Fibroblast of upper back skin (primary cell): ENCODE measurements around the gene AP3B1.
"Not testable (repeated sequence)": the region's sequence is repeated elsewhere in the genome, so short reads cannot be mapped to it uniquely, and the experiment has no call there.

Experiments used
- DNase-seq: peaks from one replicate; pipeline ENCODE4 v3.0.0-alpha.2; 2013

AP3B1 gene

DNA sequence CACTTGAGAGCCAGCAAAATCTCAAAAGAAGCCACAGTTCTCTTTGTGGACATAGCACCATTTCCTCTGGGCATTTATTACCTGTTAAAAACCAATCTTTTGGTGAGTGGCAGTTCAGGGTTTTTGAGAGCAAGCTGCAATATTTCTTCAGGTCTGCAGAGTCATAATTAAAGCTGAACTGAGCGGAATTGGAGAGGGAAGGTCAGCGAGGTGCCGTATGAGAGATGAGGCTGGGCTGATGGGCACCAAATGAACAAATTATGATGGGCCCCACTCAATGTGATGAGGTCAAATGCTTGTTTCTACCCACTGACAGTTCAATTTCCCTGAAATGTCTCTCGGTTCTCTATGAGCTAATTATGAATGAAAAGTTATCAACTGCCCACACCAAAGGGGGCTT lies 231.9 kb downstream of the AP3B1 start:
- no peak for DNase-seq

DNA sequence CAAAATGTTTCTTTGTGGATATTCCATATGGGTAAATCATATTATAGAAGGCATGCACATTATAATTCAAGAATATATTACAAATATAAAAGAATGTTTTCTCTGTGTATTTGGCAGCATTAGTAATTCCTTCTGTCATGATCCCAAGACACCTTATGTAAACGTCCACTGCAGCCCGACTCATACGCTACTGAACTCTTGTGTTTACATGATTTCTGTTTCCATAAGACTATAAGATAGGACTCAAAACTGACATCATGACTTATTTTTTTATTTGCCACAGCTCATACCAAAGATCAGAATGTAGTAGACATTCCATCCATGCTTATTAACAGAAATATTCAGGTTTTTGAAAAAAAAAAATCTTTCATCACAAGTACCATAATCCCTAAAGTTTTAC lies 234.1 kb downstream of the AP3B1 start:
- peak; percentile 39 for DNase-seq

DNA sequence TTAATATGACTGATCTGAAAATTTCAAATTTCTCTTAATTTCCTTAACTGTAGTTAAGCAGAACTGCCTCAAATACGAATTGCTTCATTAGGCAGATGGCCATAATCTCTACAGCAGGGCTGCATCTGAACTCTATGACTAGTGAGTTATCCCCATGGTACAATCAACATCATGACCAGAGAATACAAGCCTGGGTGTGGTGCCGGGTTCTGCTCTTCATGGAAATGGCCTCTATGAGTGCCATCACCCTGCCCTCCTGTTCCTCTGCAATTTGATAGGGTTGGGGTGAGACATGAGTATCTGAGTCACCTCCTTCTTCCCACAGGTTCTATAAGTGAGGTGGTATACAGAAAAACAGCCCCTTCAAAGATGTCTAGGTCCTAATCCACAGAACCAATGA lies 235.9 kb downstream of the AP3B1 start:
- DNase-seq: no peak

DNA sequence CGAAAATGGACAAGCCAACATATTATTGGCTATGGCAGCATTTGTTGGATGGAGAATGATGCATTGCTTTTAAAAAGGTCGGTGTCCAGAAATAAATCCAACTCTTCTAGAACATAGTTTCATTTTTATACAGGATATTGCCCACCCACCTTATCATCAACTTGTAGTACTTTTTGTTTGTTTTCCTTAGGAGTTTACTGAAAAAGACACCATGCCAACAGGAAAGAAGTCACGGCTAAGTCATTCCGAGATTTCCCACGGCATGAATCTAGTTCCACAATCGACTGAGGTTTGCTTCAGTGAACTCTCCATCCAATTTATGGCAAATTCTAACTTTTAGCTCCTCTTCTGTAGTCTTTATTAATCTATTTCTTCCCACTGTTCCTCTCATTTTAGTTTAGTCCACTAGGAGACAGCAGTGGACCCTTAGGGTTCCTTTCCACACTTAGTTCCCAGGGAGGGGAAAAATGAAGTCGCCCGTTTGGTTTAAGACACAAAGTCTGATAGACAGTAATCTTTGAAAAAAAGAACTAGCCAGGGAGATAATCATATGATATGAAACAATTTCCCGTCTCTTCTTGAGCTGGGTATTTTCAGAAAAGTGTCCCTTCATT lies 237.5 kb downstream of the AP3B1 start:
- DNase-seq: no peak

DNA sequence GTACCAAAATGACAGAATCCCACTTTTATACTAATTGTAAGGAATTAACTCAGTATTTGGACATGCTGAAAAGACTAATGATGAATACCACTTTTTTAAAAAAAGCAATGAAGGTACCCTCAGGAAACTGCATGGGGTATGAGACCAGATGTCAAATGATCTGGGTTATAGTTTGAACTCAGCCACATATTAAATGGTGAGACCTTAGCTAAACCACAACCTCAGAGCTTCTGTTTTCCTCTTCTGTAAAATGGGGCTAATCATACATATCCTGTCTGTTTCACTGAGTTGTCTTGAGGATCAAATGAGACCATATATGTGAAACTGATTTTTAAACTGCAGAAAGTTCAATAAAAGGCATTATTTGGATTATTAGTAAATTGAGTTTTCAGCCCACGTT lies 238.4 kb downstream of the AP3B1 start:
- no peak for DNase-seq

DNA sequence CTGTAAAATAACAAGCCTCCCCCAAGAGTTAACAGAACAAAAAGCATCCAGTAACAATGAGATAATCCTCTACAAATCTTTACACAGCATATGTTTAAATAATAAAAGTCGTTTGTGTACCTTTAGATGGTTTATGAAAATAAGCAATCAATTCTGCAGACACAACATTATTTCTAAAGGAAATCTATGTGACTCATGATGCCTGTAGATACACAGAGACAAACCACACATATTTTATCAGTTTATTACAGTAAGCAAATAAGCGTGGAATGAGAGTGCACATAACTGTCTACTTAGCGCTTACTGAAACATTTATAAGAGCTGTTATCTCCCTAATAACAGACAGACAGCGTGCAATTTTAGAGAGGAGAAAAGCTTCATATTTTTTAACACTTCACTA lies 243.6 kb downstream of the AP3B1 start:
- DNase-seq: peak; percentile 22

DNA sequence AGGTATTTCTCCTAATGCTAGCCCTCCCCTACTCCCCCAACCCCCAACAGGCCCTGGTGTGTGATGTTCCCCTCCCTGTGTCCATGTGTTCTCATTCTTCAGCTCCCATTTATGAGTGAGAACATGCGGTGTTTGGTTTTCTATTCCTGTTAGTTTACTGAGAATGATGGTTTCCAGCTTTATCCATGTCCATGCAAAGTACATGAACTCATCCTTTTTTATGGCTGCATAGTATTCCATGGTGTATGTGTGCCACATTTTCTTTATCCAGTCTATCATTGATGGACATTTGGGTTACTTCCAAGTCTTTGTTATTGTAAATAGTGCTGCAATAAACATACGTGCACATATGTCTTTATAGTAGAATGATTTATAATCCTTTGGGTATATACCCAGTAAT lies 247.7 kb downstream of the AP3B1 start:
- not testable (repeated sequence) for DNase-seq

DNA sequence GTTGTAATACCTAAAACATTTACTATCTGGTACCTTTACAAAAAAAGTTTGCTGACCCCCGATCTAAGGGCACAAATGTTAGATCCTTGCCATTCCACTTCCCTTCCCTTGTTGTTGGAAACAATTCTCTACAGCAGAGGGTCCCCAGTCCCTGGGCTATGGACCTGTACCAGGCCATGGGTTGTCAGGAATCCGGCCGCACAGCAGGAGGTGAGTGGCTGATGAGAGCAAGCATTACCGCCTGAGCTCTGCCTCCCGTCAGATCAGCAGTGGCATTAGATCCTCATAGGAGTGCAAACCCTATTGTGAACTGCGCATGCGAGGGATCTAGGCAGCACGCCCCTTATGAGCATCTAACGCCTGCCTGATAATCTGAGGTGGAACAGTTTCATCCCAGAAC lies 248.5 kb downstream of the AP3B1 start:
- no peak for DNase-seq

DNA sequence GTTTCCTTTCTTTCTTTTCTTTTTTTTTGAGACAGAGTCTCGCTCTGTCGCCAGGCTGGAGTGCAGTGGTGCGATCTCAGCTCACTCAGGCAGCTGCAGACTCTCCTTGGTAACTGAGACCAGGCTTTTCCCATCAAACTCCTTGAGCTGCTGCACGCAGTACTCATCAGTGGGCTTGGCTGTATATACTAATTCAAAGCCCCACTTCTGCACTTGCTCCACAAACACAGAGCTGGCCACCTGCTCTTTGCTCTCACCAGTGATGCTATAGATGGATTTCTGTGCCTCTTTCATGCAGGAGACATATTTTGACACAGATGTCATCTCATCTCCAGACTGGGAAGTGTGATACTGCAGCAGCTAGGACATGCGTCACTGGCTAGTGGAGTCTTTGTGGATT lies 252.7 kb downstream of the AP3B1 start:
- no peak for DNase-seq

DNA sequence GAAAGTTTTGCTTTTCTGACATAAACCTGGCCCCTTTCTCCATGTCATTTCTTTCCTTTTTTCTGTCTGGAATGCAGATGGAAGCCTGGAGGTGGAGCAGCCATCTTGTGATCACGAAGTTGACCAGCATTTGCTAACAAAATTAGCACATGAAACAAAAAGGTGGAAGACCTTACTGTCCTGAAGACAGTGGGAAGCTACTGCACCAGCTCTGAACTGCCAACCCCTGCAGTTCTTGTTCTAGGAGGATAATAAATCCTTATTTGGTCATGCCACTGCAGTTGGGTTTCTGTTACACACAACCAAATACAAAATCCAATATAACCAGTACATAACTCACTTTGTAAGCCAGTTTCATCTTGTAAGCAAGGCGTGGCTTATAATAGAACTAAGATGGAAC lies 269.0 kb downstream of the AP3B1 start:
- no peak for DNase-seq

DNA sequence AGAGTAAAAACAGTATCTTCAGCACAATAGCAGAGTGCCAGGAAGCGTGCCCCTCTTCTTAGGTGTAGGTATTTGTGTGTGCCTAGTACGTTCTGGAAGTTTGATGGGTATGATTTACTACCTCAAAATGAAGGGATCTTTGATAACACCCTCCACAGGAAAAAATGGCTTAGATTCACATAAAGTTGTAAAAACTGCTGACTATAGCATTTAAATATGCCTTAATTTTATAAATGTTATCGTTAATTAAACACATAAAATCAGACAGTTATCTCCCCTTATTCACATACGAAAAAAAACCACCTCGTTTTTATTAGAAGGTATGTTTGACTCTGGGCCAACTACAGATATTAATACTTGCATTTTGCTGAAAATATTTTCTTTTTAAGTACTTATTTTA lies 274.8 kb downstream of the AP3B1 start:
- DNase-seq: no peak

DNA sequence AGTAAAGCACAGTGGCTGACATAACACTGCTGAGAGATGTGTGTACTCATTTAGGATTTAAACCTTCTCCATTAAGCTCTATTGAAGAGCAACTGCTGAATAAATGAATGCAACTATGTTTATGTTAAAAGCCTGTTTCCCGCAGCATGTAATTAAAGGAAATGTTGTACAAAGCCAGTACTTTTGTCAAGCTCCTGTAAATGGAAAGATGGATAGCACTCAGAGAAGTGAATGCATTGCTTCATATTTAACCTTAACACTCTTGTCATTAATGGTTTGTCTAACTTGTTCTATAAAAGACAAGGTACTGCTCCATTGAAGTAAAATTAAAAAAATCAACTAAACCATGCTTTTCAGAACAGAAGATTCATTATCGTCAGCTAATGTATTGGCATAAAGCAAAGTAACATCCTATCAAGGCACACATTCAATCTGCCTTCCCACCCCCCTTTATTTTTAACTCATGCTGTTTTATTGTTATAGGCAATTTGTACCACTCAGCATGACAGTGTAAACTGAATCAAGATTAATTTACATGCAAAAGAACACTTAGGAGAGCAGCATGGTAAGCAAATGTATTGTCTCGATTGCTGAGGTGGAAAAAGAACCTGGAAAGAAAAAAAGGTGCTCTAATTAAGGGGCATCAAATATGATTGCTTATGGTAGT lies 277.5 kb downstream of the AP3B1 start:
- DNase-seq: no peak

DNA sequence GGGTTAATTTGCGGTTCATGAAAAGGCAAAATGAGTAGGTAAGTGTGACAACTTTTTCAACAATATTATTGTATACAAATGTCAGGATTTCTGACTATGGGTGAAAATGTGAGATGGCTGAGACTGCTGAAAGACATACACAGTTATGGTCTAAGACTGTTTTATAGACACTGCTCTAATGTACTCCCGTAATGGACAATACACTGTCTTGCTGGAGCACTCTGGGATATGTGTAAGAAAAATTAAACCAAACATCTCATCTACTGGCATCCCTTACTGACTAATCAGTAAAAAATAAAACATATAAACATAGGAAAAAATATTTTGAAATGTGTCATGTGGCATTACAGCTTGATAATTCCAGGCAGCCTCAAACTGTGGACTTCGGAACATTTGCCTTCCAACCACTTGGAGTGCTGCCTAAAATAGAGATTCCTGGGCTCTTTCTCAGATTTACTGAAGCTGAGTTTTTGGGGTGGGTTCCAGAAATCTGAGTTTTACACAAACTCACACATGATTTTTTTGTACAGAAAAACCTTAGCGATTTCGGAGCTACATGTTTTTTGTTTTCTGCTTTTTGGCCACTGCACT lies 284.5 kb downstream of the AP3B1 start:
- peak; percentile 83 for DNase-seq

DNA sequence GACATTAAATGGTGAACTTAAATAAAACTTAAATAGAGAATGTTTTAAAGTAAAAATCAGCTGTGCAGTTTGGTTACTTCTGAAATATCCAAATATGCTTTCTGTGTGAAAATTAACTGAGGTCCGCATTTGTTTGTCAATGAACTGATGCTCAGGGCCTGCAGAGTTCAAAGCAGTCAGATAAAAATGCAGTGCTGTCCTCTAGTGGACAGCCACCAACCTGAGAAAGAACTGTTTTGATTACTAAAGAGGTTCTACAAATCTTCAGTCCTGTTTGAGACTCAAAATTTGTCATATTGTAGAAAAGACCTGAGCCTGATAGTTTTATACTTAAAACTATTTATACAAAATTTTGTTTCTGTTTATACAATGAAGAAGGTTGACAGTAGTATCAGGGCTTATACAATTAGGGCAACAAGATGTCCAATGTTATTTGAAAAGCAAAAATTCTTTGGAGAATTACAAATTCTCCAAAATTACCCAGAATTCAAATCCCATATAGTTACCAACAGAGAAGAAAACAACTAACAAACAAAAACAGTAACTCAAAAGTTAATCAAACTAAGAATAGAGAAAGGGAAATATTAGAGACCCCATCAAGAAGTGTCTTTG lies 286.0 kb downstream of the AP3B1 start:
- DNase-seq: peak; percentile 37

DNA sequence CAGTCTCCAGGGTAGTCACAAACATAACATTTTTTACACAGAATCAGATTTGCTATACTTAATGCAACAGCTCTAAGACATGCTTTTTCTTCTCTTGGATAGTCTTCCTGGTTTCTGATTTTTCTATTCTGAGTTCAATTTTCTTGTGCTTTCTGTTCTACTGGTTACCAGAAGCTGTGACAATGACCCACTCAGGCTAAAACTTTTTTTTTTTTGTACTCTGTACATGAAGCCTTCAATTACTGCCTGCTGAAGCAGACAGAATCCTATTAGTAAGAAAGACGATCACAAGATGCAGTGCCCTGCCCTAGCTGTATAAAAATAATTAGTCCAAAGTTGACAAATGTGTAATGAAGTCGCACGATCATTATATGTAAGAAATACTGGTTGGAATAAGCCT lies 287.3 kb downstream of the AP3B1 start:
- DNase-seq: no peak

DNA sequence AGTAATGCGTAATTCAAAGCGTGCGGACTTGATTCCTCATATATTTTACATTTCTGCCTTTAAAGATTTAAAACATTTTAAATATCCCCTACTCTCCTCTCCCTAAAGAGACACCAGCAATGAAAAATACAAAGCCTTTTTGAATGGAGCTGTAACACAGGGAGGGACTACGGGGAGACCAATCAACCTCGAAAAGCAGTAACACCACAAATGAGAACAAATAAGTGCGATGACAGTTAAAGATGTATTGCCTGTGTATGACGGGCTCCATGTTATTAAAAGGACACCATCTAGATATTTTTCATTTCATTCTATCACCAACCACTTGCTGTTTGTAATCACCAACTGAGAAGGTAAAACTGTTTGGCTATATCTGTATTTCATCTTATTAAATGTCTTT lies 288.0 kb downstream of the AP3B1 start:
- no peak for DNase-seq

DNA sequence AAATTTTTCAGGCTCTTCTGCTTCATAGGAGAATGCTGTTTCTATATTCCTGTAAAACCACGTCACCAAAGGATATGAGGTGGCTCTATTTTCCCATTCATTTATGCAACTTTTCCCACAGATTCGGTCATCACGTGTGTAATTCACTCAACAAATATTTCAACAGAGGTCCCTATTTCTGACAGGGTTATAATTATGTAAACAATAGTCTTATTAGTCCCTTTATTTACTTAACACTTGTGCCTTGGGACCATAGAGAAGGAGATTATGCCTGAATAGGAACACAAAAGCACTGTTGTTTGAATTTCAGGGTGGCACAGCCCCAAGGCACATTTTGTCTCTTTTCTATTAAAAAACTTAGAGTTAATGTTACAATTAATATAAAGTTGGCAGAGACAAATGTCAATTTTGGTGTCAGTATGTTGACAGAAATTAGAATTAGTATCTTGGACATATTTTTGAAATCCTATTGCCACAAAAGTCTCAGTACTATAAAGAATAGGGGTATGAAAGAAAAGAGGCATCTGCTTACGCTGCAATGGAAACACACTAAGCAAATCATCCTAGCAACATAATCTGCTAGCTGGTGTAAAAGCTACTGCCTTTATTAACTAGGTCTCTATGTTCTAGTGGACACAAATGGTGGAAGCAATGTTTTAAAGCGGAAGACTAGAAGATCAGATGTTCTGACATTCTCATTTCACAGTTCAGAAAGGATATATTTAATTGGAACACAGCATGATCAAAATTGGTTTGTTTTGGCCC lies 289.3 kb downstream of the AP3B1 start:
- peak; percentile 17 for DNase-seq

DNA sequence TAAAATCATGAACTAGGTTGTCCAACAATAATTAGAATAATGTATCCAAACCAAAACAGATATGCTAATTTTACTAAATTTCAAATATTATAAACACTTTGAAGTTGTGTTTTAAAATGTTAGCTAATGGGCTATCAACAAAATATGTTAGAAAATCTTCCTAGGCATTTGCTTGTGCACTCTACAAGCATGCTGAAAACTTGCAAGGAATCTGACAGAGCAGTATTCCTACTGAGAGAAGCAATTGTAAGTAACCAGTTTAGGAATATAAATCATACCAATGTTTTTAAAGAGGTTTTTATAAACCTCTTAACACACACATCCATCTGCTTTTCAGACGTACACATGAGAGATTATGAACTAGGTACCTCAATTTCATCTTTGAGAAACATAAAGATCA lies 289.9 kb downstream of the AP3B1 start:
- no peak for DNase-seq

DNA sequence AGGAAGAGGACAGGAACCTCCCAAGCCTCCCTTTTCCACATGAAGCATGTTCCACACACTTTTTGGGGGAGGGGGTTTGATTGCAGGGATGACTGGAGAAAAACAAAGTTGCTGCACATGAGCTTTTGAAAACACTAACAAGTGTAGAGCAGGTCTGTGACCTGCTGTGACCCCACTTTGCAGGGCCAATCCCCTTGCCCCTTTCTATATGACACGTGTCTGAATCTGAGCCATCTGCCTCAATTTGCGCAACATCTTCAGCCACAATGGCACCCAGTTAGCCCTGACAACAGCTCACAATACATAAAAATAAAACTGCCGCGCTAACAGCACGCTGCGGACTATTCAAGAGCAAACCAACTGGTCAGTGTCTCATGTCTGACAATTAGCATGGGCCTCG lies 290.6 kb downstream of the AP3B1 start:
- no peak for DNase-seq

DNA sequence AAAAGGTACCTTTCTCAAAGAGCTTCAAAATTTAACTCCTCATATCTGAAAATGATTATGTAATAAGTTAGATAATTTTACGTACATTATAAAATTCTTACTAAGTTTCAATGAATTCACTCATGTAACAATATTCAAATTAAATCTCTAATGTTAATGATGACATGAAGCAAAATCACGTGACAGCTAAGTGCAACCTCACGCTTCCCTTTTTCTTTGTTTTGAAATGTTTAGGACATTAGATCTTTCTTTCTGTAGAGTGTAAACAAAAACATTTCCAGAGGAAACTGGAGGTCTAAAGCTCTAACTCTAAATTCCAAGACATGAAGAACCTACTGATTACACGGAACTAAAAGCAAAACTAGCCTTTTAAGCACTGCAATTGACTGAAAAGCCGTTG lies 291.0 kb downstream of the AP3B1 start:
- DNase-seq: no peak

DNA sequence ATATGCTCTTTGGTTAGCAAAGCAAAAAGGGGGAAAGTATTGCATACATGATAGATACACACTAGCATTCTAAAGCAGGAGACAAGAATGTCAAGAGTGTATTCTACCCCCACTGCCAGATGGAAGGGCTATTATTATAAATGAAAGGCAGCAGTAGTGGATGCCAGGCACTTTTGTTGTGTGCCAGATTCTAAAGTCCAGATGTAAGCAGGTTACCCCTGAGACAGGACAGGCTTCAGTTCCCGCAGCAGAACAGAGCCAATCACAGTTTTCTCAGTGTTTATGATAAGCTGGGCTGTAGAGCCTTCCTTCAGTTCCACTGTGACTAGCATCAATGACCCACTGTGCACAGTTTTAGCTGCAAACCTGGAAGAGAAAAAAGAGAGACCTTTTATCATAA lies 291.8 kb downstream of the AP3B1 start:
- no peak for DNase-seq

DNA sequence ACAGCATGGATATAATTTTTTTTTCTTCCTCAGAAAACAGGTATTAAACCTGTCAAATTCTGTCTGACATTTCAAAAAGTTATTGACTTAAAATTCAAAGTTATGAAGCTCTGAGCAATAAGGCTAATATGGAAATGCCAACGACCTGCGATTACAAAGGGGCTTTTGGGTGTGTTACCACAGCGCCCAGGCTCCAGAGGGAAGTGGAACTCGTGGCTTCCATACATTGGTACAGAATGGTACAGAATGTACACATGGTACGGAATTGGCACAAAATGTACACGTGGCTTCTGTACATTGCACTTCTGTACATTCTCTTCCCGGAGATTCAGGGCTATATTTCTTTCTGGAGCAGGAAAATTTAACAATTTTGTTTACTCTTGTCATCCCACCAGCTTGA lies 293.3 kb downstream of the AP3B1 start:
- DNase-seq: no peak

DNA sequence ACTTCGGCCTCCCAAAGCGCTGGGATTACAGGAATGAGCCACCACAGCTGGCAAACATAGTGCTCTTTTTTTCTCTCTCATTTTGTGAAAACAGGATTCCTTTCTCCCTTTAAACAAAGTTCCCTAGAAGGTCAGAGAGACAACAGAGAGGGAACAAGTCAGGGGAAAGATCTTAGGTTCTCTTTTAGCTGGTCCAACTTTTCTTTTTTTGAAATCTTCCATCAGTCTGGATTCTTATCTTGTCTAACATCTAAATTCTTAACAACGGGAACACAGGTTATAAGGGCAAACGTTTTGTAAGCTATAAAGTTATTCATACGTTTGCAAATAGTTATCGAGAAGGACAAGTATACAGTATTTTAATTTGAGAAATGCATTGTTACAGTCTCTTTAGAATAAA lies 294.3 kb downstream of the AP3B1 start:
- no peak for DNase-seq

DNA sequence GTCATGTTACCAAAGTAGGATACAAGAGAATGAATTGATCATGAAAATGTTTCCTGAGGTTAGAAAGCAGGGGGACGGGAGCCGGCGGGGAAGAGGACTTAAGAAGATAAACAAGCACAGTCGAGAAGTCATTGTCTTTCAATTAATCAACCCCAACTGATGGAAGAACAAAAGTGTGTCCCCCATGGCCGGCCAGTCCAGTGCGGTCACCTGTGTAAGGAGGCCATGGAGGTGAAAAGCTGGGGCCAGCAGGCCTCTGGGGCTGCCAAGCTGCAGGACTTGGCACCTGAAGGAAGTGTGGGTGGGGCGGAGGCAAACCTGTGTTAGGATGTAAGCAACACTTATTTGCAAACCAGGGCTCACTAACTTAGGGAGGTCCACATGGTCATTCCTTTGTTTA lies 295.1 kb downstream of the AP3B1 start:
- no peak for DNase-seq
